ENCODE data around the gene CACTIN.
A peak's percentile ranks its signal among the peaks of the same experiment; 100 is the strongest.
"Not testable (repeated sequence)": the region's sequence is repeated elsewhere in the genome, so short reads cannot be mapped to it uniquely, and the experiment has no call there.

Gene CACTIN

GRCh38 chr19:3663838-3664237, 37.2 kb upstream of the CACTIN start:
- DNase-seq (ENCODE audit: low read depth) = no peak

- DNase-seq (ENCODE audit: low read depth) = no peak
Observed at GRCh38 chr19:3661284-3662238, 35.0 kb upstream of the CACTIN start.

- no peak for DNase-seq (ENCODE audit: low read depth)
Observed at GRCh38 chr19:3660493-3661219, 34.1 kb upstream of the CACTIN start.

GRCh38 chr19:3659746-3660112, 33.1 kb upstream of the CACTIN start:
- no peak for DNase-seq (ENCODE audit: low read depth)

- no peak for DNase-seq (ENCODE audit: low read depth)
Observed at GRCh38 chr19:3658870-3659745, 32.5 kb upstream of the CACTIN start.

- DNase-seq (ENCODE audit: low read depth) = no peak
Observed at GRCh38 chr19:3658004-3658869, 31.6 kb upstream of the CACTIN start.

- no peak for DNase-seq (ENCODE audit: low read depth)
Observed at GRCh38 chr19:3657395-3657769, 30.8 kb upstream of the CACTIN start.

GRCh38 chr19:3656747-3657394, 30.3 kb upstream of the CACTIN start:
- DNase-seq (ENCODE audit: low read depth) = no peak

- no peak for DNase-seq (ENCODE audit: low read depth)
Observed at GRCh38 chr19:3656073-3656746, 29.6 kb upstream of the CACTIN start.

- DNase-seq (ENCODE audit: low read depth) = peak; percentile 91
Observed at GRCh38 chr19:3655402-3656072, 28.9 kb upstream of the CACTIN start.

- no peak for DNase-seq (ENCODE audit: low read depth)
Observed at GRCh38 chr19:3653865-3654513, 27.4 kb upstream of the CACTIN start.

- DNase-seq (ENCODE audit: low read depth) = no peak
Observed at GRCh38 chr19:3653081-3653795, 26.6 kb upstream of the CACTIN start.

- no peak for DNase-seq (ENCODE audit: low read depth)
Observed at GRCh38 chr19:3652422-3652821, 25.8 kb upstream of the CACTIN start.

- no peak for DNase-seq (ENCODE audit: low read depth)
Observed at GRCh38 chr19:3651684-3652083, 25.1 kb upstream of the CACTIN start.

- DNase-seq (ENCODE audit: low read depth) = no peak
Observed at GRCh38 chr19:3649888-3650287, 23.3 kb upstream of the CACTIN start.

GRCh38 chr19:3648037-3648905, 21.7 kb upstream of the CACTIN start:
- DNase-seq (ENCODE audit: low read depth) = no peak

GRCh38 chr19:3647102-3647501, 20.5 kb upstream of the CACTIN start:
- DNase-seq (ENCODE audit: low read depth) = not testable (repeated sequence)
